GM23248 (cell line): ENCODE results near the gene LIN7A.
"Not testable (repeated sequence)": the region's sequence is repeated elsewhere in the genome, so short reads cannot be mapped to it uniquely, and the experiment has no call there.

Experiments used
- EZH2 ChIP-seq: fragments of 200-600 bp; sonication (generic); IDR thresholded peaks from 2 replicates; pipeline ENCODE4 v1.6.1; 2018; ENCODE audit warnings: antibody characterized with exemption, mild to moderate bottlenecking; ENCODE audit not compliant: insufficient read depth, poor library complexity, severe bottlenecking
- EZH2phosphoT487 ChIP-seq: fragments of 200-600 bp; sonication (generic); IDR thresholded peaks from 2 replicates; pipeline ENCODE4 v1.6.1; 2018; ENCODE audit warnings: antibody characterized with exemption, moderate library complexity, mild to moderate bottlenecking, low read depth; ENCODE audit not compliant: insufficient read depth

GRCh38 chr12:80788407-80788806 lies 149.3 kb downstream of the LIN7A start:
- TF ChIP-seq EZH2phosphoT487, EZH2: not testable (repeated sequence)
